Mucosa of rectum (tissue), 2 donors: Measurements from ENCODE around the gene ASH1L.
"Not testable (repeated sequence)": the region's sequence is repeated elsewhere in the genome, so short reads cannot be mapped to it uniquely, and the experiment has no call there.

Experiments
- H3K27ac ChIP-seq, 2 donors: one replicate each; pipeline ENCODE4 v1.7.0; 2013; ENCODE audit warnings: inconsistent platforms in 2 of 2, low read depth in 2 of 2, low read length in 2 of 2
- H3K27me3 ChIP-seq, 2 donors: one replicate each; pipeline ENCODE4 v1.7.0; 2013; ENCODE audit warnings: low read length in 2 of 2; ENCODE audit not compliant: control insufficient read depth in 2 of 2, insufficient read depth in 2 of 2
- H3K36me3 ChIP-seq, 2 donors: one replicate each; pipeline ENCODE4 v1.7.0; 2013; ENCODE audit warnings: low read length in 2 of 2; ENCODE audit not compliant: control insufficient read depth in 2 of 2, insufficient read depth in 2 of 2
- H3K4me1 ChIP-seq, 2 donors: one replicate each; pipeline ENCODE4 v1.7.0; 2013; ENCODE audit warnings: low read length in 2 of 2, mild to moderate bottlenecking in 1 of 2; ENCODE audit not compliant: control insufficient read depth in 2 of 2, insufficient read depth in 2 of 2
- H3K4me3 ChIP-seq, 2 donors: one replicate each; pipeline ENCODE4 v1.7.0; 2013; ENCODE audit warnings: low read length in 2 of 2
- H3K9ac ChIP-seq, 2 donors: one replicate each; pipeline ENCODE4 v1.7.0; 2013; ENCODE audit warnings: low read length in 2 of 2, low read depth in 1 of 2, mild to moderate bottlenecking in 1 of 2
- H3K9me3 ChIP-seq, 2 donors: one replicate each; pipeline ENCODE4 v1.7.0; 2013; ENCODE audit warnings: low read length in 2 of 2; ENCODE audit not compliant: control insufficient read depth in 2 of 2
- donor health status: healthy.
- donor health status: Normal muscosa, but diverticular disease.

The ASH1L gene

GRCh38 chr1:155562581-155563376, at the start of gene ASH1L:
ASH1L (minus strand) TSS chr1:155562803; CDS start chr1:155521519, 41,284 bp downstream.
- Histone ChIP-seq H3K4me1 (peaks cover 7 to 10% of the 10 kb centered on the region in 2 donors), H3K4me3 (peak within 1 kb of the TSS; percentile 91 to 100), H3K27me3 (no peaks in the 10 kb centered on the region), H3K9ac (peak within 1 kb of the TSS; percentile 92 to 97), H3K36me3 (no peaks in the 10 kb centered on the region), H3K27ac (peak within 1 kb of the TSS; percentile 99), H3K9me3 (no peaks in the 10 kb centered on the region)

DNA sequence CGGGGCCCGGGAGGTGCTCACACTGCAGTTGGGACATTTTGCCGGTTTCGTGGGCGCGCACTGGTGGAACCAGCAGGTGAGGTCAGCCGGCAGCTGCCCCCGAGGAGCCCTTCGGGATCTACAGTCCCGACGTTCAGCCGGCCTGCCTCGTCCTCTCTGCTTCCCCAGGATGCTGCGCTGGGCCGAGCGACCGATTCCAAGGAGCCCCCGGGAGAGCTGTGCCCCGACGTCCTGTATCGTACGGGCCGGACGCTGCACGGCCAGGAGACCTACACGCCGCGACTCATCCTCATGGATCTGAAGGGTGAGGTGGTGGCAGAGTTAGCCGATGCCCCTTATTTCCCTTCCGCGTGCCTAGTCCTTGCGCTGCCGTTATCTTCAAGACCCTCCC, 47.6 kb upstream of the ASH1L start:
- not testable (repeated sequence) for H3K4me1 ChIP-seq, H3K9me3 ChIP-seq, H3K27me3 ChIP-seq, H3K36me3 ChIP-seq, H3K27ac ChIP-seq, H3K9ac ChIP-seq
- peak overlapping the region; percentile 48 to 93 for H3K4me3 ChIP-seq

DNA sequence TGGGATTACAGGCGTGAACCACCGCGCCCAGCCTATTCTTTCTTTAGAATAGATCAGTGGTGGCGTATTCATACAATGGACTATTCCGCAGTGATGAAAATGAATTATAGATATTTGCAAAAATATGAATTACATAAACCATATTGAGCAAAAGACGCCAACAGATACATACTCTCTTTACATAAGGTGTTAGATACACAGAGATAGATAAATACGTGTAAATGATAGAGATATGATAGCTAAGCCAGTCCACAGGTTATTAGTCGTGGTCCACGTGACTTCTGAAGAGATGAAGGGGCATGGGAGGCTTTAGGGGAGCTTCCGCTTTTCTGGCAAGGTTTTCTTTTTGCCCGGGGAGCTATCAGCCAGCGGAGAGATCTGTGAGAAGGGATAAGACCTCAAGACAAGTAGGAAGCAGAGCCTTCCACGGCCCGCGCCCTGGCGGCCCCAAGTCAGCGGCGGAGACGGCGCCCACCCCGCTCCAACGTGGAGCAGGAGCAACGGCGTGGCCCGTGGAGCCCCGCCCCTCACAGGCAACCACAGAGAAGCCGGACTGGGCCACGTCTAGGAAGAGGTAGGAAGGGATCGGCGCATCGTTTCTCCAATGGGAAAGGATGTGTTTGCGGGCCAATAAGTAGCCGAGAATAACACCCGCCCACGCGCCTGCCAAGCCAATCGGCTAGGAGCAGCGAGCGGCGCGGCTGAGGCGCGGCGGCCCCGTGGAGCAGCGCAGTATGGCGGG, 47.1 kb upstream of the ASH1L start, which contains the start of gene MSTO1:
Gene MSTO1, plus strand, starts transcription at position 704 of the 742 bp plus-strand sequence. Its CDS starts 31 bp downstream, at position 735.
- H3K4me1 ChIP-seq = peaks cover 0 to 3% of the 10 kb centered on the region in 2 donors
- peak within 1 kb of the TSS; percentile 77 to 93 for H3K4me3 ChIP-seq
- peak within 1 kb of the TSS; percentile 52 to 74 for H3K27ac ChIP-seq

DNA sequence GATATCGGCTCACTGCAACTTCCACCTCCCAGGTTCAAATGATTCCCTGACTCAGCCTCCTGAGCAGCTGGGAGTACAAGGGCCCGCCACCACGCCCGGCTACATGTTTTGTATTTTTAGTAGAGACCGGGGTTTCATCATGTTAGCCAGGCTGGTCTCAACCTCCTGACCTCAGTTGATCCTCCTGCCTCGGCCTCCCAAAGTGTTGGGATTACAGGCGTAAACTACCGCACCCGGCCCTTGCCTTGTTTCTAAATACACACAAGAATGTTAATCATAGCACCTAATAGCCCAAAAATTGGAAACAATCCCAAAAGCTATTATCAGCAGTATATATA, 46.3 kb upstream of the ASH1L start:
- Histone ChIP-seq H3K27me3 (no peaks in the 10 kb centered on the region), H3K4me3 (no peak overlapping the region), H3K9ac (no peak overlapping the region), H3K36me3 (peaks cover 3 to 5% of the 10 kb centered on the region in 2 donors), H3K4me1 (peaks cover 0 to 3% of the 10 kb centered on the region in 2 donors), H3K9me3 (no peaks in the 10 kb centered on the region), H3K27ac (no peak overlapping the region)

More for the DNA sequence above, 47.1 kb upstream of the ASH1L start, which contains the start of gene MSTO1:
- Histone ChIP-seq H3K27me3 (no peaks in the 10 kb centered on the region), H3K9ac (peak within 1 kb of the TSS; percentile 74 to 75), H3K9me3 (no peaks in the 10 kb centered on the region), H3K36me3 (peaks cover 3 to 5% of the 10 kb centered on the region in 2 donors)

GRCh38 chr1:155607708-155608107, 45.1 kb upstream of the ASH1L start:
- Histone ChIP-seq H3K9ac (no peak overlapping the region), H3K36me3 (peaks cover 3 to 4% of the 10 kb centered on the region in 2 donors), H3K27ac (no peak overlapping the region), H3K4me3 (no peak overlapping the region), H3K4me1 (peaks cover 0 to 3% of the 10 kb centered on the region in 2 donors), H3K27me3 (no peaks in the 10 kb centered on the region), H3K9me3 (no peaks in the 10 kb centered on the region)

GRCh38 chr1:155599828-155600572, 37.4 kb upstream of the ASH1L start:
- H3K27ac ChIP-seq, H3K4me3 ChIP-seq, H3K27me3 ChIP-seq, H3K4me1 ChIP-seq, H3K9ac ChIP-seq, H3K9me3 ChIP-seq, H3K36me3 ChIP-seq: not testable (repeated sequence)

DNA sequence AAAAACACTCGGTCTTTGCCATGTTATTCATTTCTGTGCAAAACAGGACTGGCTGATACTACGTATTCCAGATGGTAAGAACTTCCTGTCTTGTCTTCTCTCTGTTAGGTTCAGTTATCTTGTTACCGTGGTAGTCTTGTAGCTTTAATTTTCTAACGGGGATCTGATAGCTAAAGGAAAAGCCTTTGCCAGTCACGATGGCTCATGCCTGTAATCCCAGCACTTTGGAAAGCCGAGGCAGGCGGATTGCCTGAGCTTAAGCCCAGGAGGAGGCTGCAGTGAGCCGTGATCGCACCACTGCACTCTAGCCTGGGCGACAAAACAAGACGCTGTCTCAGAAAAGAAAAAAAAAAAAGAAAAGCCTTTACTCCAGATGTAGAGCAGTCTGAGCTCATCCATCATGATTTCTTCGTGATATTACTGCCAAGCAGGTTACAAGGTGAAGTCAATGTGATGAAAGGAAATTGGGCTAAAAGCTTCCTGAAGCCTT, 36.3 kb upstream of the ASH1L start:
- Histone ChIP-seq H3K9ac (no peak overlapping the region), H3K4me1 (no peaks in the 10 kb centered on the region), H3K36me3 (no peaks in the 10 kb centered on the region), H3K27me3 (no peaks in the 10 kb centered on the region), H3K4me3 (no peak overlapping the region), H3K27ac (no peak overlapping the region), H3K9me3 (no peaks in the 10 kb centered on the region)

GRCh38 chr1:155596864-155597263, 34.3 kb upstream of the ASH1L start:
- Histone ChIP-seq H3K9me3 (no peaks in the 10 kb centered on the region), H3K27me3 (no peaks in the 10 kb centered on the region), H3K27ac (no peak overlapping the region), H3K36me3 (no peaks in the 10 kb centered on the region), H3K4me3 (no peak overlapping the region), H3K9ac (no peak overlapping the region), H3K4me1 (no peaks in the 10 kb centered on the region)

DNA sequence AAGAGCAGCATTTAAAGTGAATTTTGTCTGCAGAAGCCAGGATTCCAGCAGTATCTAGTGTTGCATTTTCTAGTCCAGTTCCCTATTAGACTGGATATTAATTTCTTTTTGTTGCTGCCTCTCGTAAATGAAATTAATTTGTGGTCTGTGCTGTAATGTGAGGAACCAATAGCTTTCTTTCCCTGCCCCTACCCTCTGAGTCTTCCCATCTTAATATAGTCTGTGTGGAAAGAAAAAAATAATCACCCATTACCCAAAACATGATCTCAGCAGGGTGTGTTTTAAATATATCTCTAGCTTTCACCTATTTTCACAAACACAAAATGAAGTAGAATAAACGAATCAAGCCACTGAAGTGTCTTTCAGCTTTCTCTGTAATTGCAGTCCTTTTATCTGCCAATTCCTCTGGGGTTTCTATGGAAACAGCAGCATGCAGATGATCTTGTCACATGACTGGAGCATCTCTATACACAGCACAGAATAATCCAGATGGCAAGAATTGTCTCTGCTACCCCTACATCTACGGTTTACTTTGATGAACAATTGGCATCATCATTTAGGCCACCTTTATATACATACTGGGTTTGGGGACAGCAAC, 33.4 kb upstream of the ASH1L start:
- H3K27ac ChIP-seq, H3K4me3 ChIP-seq, H3K27me3 ChIP-seq, H3K4me1 ChIP-seq, H3K9ac ChIP-seq, H3K36me3 ChIP-seq, H3K9me3 ChIP-seq: not testable (repeated sequence)
